ENCODE results near the gene KCNMB4.

DNA sequence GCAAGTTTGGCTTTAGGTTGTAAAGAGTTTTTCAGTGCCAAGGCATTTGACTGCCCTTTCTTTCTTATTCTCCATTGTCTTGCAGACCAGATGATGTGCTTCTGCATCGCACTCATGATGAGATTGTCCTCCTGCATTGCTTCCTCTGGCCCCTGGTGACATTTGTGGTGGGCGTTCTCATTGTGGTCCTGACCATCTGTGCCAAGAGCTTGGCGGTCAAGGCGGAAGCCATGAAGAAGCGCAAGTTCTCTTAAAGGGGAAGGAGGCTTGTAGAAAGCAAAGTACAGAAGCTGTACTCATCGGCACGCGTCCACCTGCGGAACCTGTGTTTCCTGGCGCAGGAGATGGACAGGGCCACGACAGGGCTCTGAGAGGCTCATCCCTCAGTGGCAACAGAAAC is 64.3 kb downstream of the KCNMB4 start:
- TF ChIP-seq, protein P1, sequence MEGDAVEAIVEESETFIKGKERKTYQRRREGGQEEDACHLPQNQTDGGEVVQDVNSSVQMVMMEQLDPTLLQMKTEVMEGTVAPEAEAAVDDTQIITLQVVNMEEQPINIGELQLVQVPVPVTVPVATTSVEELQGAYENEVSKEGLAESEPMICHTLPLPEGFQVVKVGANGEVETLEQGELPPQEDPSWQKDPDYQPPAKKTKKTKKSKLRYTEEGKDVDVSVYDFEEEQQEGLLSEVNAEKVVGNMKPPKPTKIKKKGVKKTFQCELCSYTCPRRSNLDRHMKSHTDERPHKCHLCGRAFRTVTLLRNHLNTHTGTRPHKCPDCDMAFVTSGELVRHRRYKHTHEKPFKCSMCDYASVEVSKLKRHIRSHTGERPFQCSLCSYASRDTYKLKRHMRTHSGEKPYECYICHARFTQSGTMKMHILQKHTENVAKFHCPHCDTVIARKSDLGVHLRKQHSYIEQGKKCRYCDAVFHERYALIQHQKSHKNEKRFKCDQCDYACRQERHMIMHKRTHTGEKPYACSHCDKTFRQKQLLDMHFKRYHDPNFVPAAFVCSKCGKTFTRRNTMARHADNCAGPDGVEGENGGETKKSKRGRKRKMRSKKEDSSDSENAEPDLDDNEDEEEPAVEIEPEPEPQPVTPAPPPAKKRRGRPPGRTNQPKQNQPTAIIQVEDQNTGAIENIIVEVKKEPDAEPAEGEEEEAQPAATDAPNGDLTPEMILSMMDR (conservative IDR thresholded peaks at IDR 0.05; ENCODE audit: low read length) = no peak
- TF ChIP-seq EZH2phosphoT487 (IDR thresholded peaks at IDR 0.05; ENCODE audit: borderline replicate concordance) = no peak

Data from Loucy (cell line).